DMS53 (cell line): ENCODE data around the gene MROH7.

Experiments used
- DNase-seq: peaks from one replicate; lab custom pipeline; 2025; lab: John Stamatoyannopoulos, UW

MROH7 gene

GRCh38 chr1:54698346-54698745, 56.8 kb downstream of the MROH7 start:
- DNase-seq, result no peak

- DNase-seq, result no peak
Observed at GRCh38 chr1:54699936-54700525, 58.4 kb downstream of the MROH7 start.

GRCh38 chr1:54701066-54701465, 59.5 kb downstream of the MROH7 start:
- DNase-seq, result no peak

- no peak for DNase-seq
Observed at GRCh38 chr1:54701996-54702395, 60.4 kb downstream of the MROH7 start.

GRCh38 chr1:54703471-54703870, 61.9 kb downstream of the MROH7 start:
- no peak for DNase-seq

GRCh38 chr1:54705153-54705552, 63.6 kb downstream of the MROH7 start:
- no peak for DNase-seq

- DNase-seq, result no peak
Observed at GRCh38 chr1:54706419-54706818, 64.8 kb downstream of the MROH7 start.

GRCh38 chr1:54708385-54708784, 66.8 kb downstream of the MROH7 start:
- DNase-seq, result no peak

- no peak for DNase-seq
Observed at GRCh38 chr1:54709547-54710292, 68.1 kb downstream of the MROH7 start.

- no peak for DNase-seq
Observed at GRCh38 chr1:54710434-54710833, 68.8 kb downstream of the MROH7 start.

- no peak for DNase-seq
Observed at GRCh38 chr1:54710841-54711240, 69.3 kb downstream of the MROH7 start.

GRCh38 chr1:54711536-54711935, 70.0 kb downstream of the MROH7 start:
- DNase-seq, result no peak

- DNase-seq, result no peak
Observed at GRCh38 chr1:54714881-54715492, 73.4 kb downstream of the MROH7 start.

- DNase-seq, result peak; percentile 97
Observed at GRCh38 chr1:54715493-54716298, 74.1 kb downstream of the MROH7 start, which contains the start of gene TTC4. Gene TTC4 (plus strand): TSS chr1:54715861. CDS start chr1:54715909, 48 bp downstream.

GRCh38 chr1:54716299-54717047, 74.9 kb downstream of the MROH7 start:
- DNase-seq, result peak; percentile 68

GRCh38 chr1:54721719-54722118, 80.1 kb downstream of the MROH7 start:
- no peak for DNase-seq

- DNase-seq, result no peak
Observed at GRCh38 chr1:54723985-54724384, 82.4 kb downstream of the MROH7 start.

- no peak for DNase-seq
Observed at GRCh38 chr1:54724771-54725170, 83.2 kb downstream of the MROH7 start.

GRCh38 chr1:54728027-54728426, 86.4 kb downstream of the MROH7 start:
- no peak for DNase-seq

GRCh38 chr1:54736685-54737084, 95.1 kb downstream of the MROH7 start:
- DNase-seq, result no peak

GRCh38 chr1:54738244-54738643, 96.7 kb downstream of the MROH7 start:
- DNase-seq, result no peak

- no peak for DNase-seq
Observed at GRCh38 chr1:54741531-54741930, 99.9 kb downstream of the MROH7 start.
